VCaP (cell line): ENCODE results near the gene SLC9A9.

Source experiments
- H3K27ac ChIP-seq: fragments of 450-650 bp; 2 replicates; pipeline ENCODE4 v1.5.1; 2017
- TF ChIP-seq, protein P1 (sequence below): fragments of 450-650 bp; conservative IDR thresholded peaks from 2 replicates; pipeline ENCODE4 v1.5.1; 2017; ENCODE audit warnings: mild to moderate bottlenecking, moderate library complexity

The SLC9A9 gene

GRCh38 chr3:143266511-143266910 lies 581.8 kb downstream of the SLC9A9 start:
- no peak overlapping the region for H3K27ac ChIP-seq
- TF ChIP-seq, protein P1, sequence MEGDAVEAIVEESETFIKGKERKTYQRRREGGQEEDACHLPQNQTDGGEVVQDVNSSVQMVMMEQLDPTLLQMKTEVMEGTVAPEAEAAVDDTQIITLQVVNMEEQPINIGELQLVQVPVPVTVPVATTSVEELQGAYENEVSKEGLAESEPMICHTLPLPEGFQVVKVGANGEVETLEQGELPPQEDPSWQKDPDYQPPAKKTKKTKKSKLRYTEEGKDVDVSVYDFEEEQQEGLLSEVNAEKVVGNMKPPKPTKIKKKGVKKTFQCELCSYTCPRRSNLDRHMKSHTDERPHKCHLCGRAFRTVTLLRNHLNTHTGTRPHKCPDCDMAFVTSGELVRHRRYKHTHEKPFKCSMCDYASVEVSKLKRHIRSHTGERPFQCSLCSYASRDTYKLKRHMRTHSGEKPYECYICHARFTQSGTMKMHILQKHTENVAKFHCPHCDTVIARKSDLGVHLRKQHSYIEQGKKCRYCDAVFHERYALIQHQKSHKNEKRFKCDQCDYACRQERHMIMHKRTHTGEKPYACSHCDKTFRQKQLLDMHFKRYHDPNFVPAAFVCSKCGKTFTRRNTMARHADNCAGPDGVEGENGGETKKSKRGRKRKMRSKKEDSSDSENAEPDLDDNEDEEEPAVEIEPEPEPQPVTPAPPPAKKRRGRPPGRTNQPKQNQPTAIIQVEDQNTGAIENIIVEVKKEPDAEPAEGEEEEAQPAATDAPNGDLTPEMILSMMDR = no peak

DNA sequence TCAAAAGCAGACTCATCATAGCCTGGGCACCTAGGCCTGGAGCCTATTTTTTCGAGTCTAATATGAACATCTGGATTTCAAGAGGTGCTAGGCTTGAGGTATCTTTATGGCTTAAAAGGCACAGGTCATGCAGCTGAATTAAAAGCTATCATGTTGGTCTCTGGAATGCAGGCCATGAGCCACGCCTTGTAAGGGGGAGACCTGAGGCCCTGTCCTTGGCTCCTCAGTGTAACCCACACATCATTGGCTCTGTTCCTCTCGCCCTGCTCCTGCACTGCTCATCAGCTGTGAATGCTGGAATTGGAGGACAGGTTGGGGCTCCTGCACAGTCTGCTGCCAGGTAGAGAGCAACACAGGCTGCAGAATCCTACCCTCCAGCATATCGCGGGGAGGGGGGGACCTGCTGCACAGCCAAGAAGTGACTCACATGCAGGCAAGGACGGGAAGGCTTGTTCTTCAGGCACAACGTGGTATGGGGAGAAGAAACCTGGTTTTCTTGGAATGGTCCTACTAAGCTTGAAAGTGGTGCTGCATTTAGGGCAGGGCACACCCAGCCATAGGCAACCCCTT lies 582.7 kb downstream of the SLC9A9 start:
- TF ChIP-seq, protein P1 = no peak
- H3K27ac ChIP-seq = no peak overlapping the region

- no peak overlapping the region for H3K27ac ChIP-seq
- TF ChIP-seq, protein P1 = no peak
Measured at GRCh38 chr3:143263852-143264513, 584.3 kb downstream of the SLC9A9 start.

GRCh38 chr3:143261848-143262247 lies 586.4 kb downstream of the SLC9A9 start:
- no peak overlapping the region for H3K27ac ChIP-seq
- TF ChIP-seq, protein P1 = no peak

GRCh38 chr3:143258692-143259091 lies 589.6 kb downstream of the SLC9A9 start:
- no peak overlapping the region for H3K27ac ChIP-seq
- TF ChIP-seq, protein P1 = no peak

- TF ChIP-seq, protein P1 = no peak
- no peak overlapping the region for H3K27ac ChIP-seq
Measured at GRCh38 chr3:143256416-143256815, 591.9 kb downstream of the SLC9A9 start.

GRCh38 chr3:143255739-143256138 lies 592.5 kb downstream of the SLC9A9 start:
- TF ChIP-seq, protein P1 = no peak
- no peak overlapping the region for H3K27ac ChIP-seq
